H9 (cell line): ENCODE results near the gene LMAN1. TPM values are rescaled to one million over a fixed set of nuclear protein-coding genes. Genes with fewer than 3 reads are reported as not detected.

Source experiments
- DNase-seq: peaks from one replicate; pipeline ENCODE4 v3.0.0-alpha.2; 2017
- H2AFZ ChIP-seq: one replicate; pipeline ENCODE4 v1.6.1; 2013; ENCODE audit warnings: mild to moderate bottlenecking, low read length, control low read depth, moderate library complexity
- H2AK5ac ChIP-seq: 2 replicates; pipeline ENCODE4 v1.6.1; 2013; ENCODE audit warnings: low read length, control low read depth, mixed read lengths; ENCODE audit not compliant: insufficient read length
- H2BK120ac ChIP-seq: one replicate; pipeline ENCODE4 v1.6.1; 2013; ENCODE audit warnings: low read depth, mild to moderate bottlenecking, low read length, control low read depth, inconsistent platforms; ENCODE audit not compliant: poor library complexity, severe bottlenecking
- H2BK12ac ChIP-seq: 2 replicates; pipeline ENCODE4 v1.6.1; 2013; ENCODE audit warnings: low read length, control low read depth, mixed read lengths, low read depth; ENCODE audit not compliant: insufficient read length
- H2BK15ac ChIP-seq: 2 replicates; pipeline ENCODE4 v1.6.1; 2013; ENCODE audit warnings: low read depth, low read length, control low read depth
- H2BK20ac ChIP-seq: one replicate; pipeline ENCODE4 v1.6.1; 2013; ENCODE audit warnings: low read depth, mild to moderate bottlenecking, low read length, control low read depth, inconsistent platforms; ENCODE audit not compliant: poor library complexity, severe bottlenecking
- H2BK5ac ChIP-seq: 2 replicates; pipeline ENCODE4 v1.6.1; 2013; ENCODE audit warnings: low read length, control low read depth, mixed read lengths; ENCODE audit not compliant: insufficient read length
- H3K14ac ChIP-seq: 2 replicates; pipeline ENCODE4 v1.6.1; 2013; ENCODE audit warnings: low read length, control low read depth; ENCODE audit not compliant: insufficient read depth
- H3K18ac ChIP-seq: 2 replicates; pipeline ENCODE4 v1.6.1; 2013; ENCODE audit warnings: low read depth, mild to moderate bottlenecking, mixed read lengths, low read length, control low read depth; ENCODE audit not compliant: insufficient read length
- H3K23ac ChIP-seq: 2 replicates; pipeline ENCODE4 v1.6.1; 2013; ENCODE audit warnings: low read length, control low read depth, mixed read lengths, low read depth; ENCODE audit not compliant: insufficient read length
- H3K23me2 ChIP-seq: 2 replicates; pipeline ENCODE4 v1.6.1; 2013; ENCODE audit warnings: low read depth, mild to moderate bottlenecking, mixed read lengths, low read length, control low read depth; ENCODE audit not compliant: insufficient read length, poor library complexity, severe bottlenecking
- H3K27ac ChIP-seq: 2 replicates; pipeline ENCODE4 v1.5.1; 2013; ENCODE audit warnings: low read length, control low read depth, mixed read lengths, low read depth; ENCODE audit not compliant: insufficient read length
- H3K27me3 ChIP-seq: 2 replicates; pipeline ENCODE4 v1.6.1; 2013; ENCODE audit warnings: low read length, control low read depth, inconsistent platforms; ENCODE audit not compliant: insufficient read depth
- H3K4ac ChIP-seq: 2 replicates; pipeline ENCODE4 v1.6.1; 2013; ENCODE audit warnings: low read depth, mild to moderate bottlenecking, control low read depth, inconsistent platforms, low read length, moderate library complexity
- H3K4me1 ChIP-seq: 2 replicates; pipeline ENCODE4 v1.6.1; 2013; ENCODE audit warnings: low read length, control low read depth, inconsistent platforms; ENCODE audit not compliant: insufficient read depth
- H3K4me2 ChIP-seq: 2 replicates; pipeline ENCODE4 v1.6.1; 2013; ENCODE audit warnings: low read length, control low read depth, mixed read lengths; ENCODE audit not compliant: insufficient read length, insufficient read depth
- H3K56ac ChIP-seq: 2 replicates; pipeline ENCODE4 v1.6.1; 2013; ENCODE audit warnings: low read depth, mild to moderate bottlenecking, mixed read lengths, low read length, control low read depth; ENCODE audit not compliant: insufficient read length
- H3K79me1 ChIP-seq: 2 replicates; pipeline ENCODE4 v1.6.1; 2013; ENCODE audit warnings: low read depth, mild to moderate bottlenecking, moderate library complexity, low read length, control low read depth, inconsistent platforms; ENCODE audit not compliant: insufficient read depth, poor library complexity, severe bottlenecking
- H3K79me2 ChIP-seq: 2 replicates; pipeline ENCODE4 v1.6.1; 2013; ENCODE audit warnings: low read length, control low read depth, inconsistent platforms; ENCODE audit not compliant: insufficient read depth
- H3K9ac ChIP-seq: 2 replicates; pipeline ENCODE4 v1.6.1; 2013; ENCODE audit warnings: low read length, control low read depth, mixed read lengths; ENCODE audit not compliant: insufficient read length; ENCODE audit errors: extremely low read depth
- H3K9me3 ChIP-seq: one replicate; pipeline ENCODE4 v1.6.1; 2013; ENCODE audit warnings: low read depth, low read length, inconsistent platforms; ENCODE audit not compliant: control insufficient read depth
- H3T11ph ChIP-seq: one replicate; pipeline ENCODE4 v1.6.1; 2013; ENCODE audit warnings: mild to moderate bottlenecking, low read length, control low read depth, inconsistent platforms
- H4K20me1 ChIP-seq: one replicate; pipeline ENCODE4 v1.6.1; 2013; ENCODE audit not compliant: control insufficient read depth, insufficient read length, insufficient read depth
- H4K5ac ChIP-seq: 2 replicates; pipeline ENCODE4 v1.6.1; 2013; ENCODE audit warnings: low read depth, mild to moderate bottlenecking, mixed read lengths, low read length, control low read depth; ENCODE audit not compliant: insufficient read length
- H4K8ac ChIP-seq: replicated peaks from 2 replicates; pipeline ENCODE4 v1.6.1; 2013; ENCODE audit warnings: low read length, control low read depth, mixed read lengths, low read depth; ENCODE audit not compliant: insufficient read length
- H4K91ac ChIP-seq: 2 replicates; pipeline ENCODE4 v1.6.1; 2013; ENCODE audit warnings: low read depth, mild to moderate bottlenecking, moderate library complexity, mixed read lengths, low read length, control low read depth; ENCODE audit not compliant: insufficient read length
- H3K27ac Mint-ChIP-seq, 3 experiments: 2 replicates in 2 of 3; 3 replicates in 1 of 3; pipeline ENCODE4 v1.8.0; 2020 to 2021; ENCODE audit warnings: mixed read lengths in 3 of 3, mild to moderate bottlenecking in 1 of 3, moderate library complexity in 1 of 3
- H3K27me3 Mint-ChIP-seq: 2 replicates; pipeline ENCODE4 v1.8.0; 2021; ENCODE audit warnings: low read depth, mild to moderate bottlenecking, moderate library complexity, mixed read lengths
- H3K36me3 Mint-ChIP-seq, 3 experiments: 2 replicates in 2 of 3; 3 replicates in 1 of 3; pipeline ENCODE4 v1.8.0; 2020 to 2021; ENCODE audit warnings: low read depth in 3 of 3, mixed read lengths in 3 of 3; ENCODE audit not compliant: insufficient read depth in 1 of 3
- H3K4me1 Mint-ChIP-seq, 2 experiments: 2 replicates each; pipeline ENCODE4 v1.8.0; 2020; ENCODE audit warnings: mixed read lengths in 2 of 2
- H3K4me3 Mint-ChIP-seq, 2 experiments: 2 replicates in 1 of 2; 3 replicates in 1 of 2; pipeline ENCODE4 v1.8.0; 2020 to 2021; ENCODE audit warnings: mild to moderate bottlenecking in 2 of 2, mixed read lengths in 2 of 2, moderate library complexity in 1 of 2
- H3K9me3 Mint-ChIP-seq, 2 experiments: 2 replicates in 1 of 2; 3 replicates in 1 of 2; pipeline ENCODE4 v1.8.0; 2020; ENCODE audit warnings: mild to moderate bottlenecking in 2 of 2, mixed read lengths in 2 of 2, moderate library complexity in 1 of 2
- WGBS: extraction: QIAGEN DNeasy Blood & Tissue Kit; methylation state at CpG from one replicate; pipeline ENCODE4 v1.1.7; 2013; ENCODE audit warnings: missing lambda C conversion rate, low lambda C conversion rate, mixed read lengths; ENCODE audit not compliant: insufficient read length; ENCODE audit errors: extremely low coverage; 5-methylcytosine and 5-hydroxymethylcytosine counted together
- total RNA-seq: library from RNA; stranded (reverse); gene quantifications from 2 replicates; pipeline ENCODE4 v1.2.1, GENCODE V29; 2021
- TF ChIP-seq, protein P1 (sequence below): fragments of 200-600 bp; sonication (generic); conservative IDR thresholded peaks from 3 replicates; pipeline ENCODE4 v1.8.0; 2021; ENCODE audit warnings: antibody characterized with exemption, mild to moderate bottlenecking

Gene LMAN1
- total RNA-seq, 1 experiment from 2014 or later, result 63.6 TPM

DNA sequence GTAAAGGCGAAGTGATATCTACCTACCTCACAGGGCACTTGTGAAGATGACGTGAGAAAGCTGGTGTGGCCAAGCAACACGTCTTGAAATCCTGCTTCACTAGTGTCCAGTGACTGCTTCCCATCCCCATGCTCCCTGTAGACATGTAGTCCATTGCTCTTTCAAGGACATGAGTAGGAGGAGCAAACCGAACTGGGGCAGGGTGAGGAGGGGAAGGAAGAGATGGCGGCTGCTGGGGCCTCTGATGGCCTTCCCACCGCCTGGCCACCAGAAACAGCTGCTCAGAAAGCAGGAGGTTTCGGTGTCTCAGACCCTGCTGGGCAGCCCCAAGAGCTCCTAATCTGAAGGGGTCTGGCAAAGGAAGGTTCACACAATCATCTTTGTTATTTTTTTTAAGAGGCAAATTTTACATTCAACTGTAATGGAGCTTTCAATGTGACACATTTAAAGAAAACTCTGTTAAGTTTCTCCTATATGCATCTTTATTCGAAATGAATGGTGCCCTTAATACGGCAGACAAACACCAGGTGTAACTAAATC lies 55.3 kb downstream of the LMAN1 start:
- Mint-ChIP-seq H3K4me1 (peaks cover 0 to 3% of the 10 kb centered on the region in 2 experiments; a peak in 1 of 4 replicates), H3K27me3 (peaks cover 49% of the 10 kb centered on the region), H3K27ac (no peak overlapping the region), H3K4me3 (no peak overlapping the region), H3K36me3 (no peaks in the 10 kb centered on the region), H3K9me3 (no peaks in the 10 kb centered on the region)
- Histone ChIP-seq H3K23me2 (no peaks in the 10 kb centered on the region), H3K14ac (no peak overlapping the region), H2BK20ac (no peak overlapping the region), H3K27me3 (no peaks in the 10 kb centered on the region), H3K9ac (no peak overlapping the region), H3K79me2 (no peaks in the 10 kb centered on the region), H3K4me2 (no peak overlapping the region), H3K79me1 (no peaks in the 10 kb centered on the region), H3K4ac (no peak overlapping the region), H3K4me1 (no peaks in the 10 kb centered on the region), H2AK5ac (no peak overlapping the region), H4K8ac (no peak overlapping the region), H4K5ac (no peak overlapping the region), H3K18ac (no peak overlapping the region), H3K9me3 (no peaks in the 10 kb centered on the region), H3K56ac (no peak overlapping the region), H3K23ac (no peak overlapping the region), H2BK120ac (no peak overlapping the region), H4K20me1 (no peaks in the 10 kb centered on the region), H2AFZ (no peak overlapping the region), H2BK12ac (no peak overlapping the region), H3T11ph (no peak overlapping the region), H4K91ac (no peak overlapping the region), H2BK5ac (no peak overlapping the region), H3K27ac (no peak overlapping the region), H2BK15ac (no peak overlapping the region)
- DNase-seq, result no peak
- WGBS, result no CpG with 5 or more reads among the region's 9 CpGs
- TF ChIP-seq, protein P1, sequence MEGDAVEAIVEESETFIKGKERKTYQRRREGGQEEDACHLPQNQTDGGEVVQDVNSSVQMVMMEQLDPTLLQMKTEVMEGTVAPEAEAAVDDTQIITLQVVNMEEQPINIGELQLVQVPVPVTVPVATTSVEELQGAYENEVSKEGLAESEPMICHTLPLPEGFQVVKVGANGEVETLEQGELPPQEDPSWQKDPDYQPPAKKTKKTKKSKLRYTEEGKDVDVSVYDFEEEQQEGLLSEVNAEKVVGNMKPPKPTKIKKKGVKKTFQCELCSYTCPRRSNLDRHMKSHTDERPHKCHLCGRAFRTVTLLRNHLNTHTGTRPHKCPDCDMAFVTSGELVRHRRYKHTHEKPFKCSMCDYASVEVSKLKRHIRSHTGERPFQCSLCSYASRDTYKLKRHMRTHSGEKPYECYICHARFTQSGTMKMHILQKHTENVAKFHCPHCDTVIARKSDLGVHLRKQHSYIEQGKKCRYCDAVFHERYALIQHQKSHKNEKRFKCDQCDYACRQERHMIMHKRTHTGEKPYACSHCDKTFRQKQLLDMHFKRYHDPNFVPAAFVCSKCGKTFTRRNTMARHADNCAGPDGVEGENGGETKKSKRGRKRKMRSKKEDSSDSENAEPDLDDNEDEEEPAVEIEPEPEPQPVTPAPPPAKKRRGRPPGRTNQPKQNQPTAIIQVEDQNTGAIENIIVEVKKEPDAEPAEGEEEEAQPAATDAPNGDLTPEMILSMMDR, result no peak
